HUES6 (cell line): ENCODE results near the gene OASL.
"Not testable (repeated sequence)": the region's sequence is repeated elsewhere in the genome, so short reads cannot be mapped to it uniquely, and the experiment has no call there.

Experiments used
- H3K27ac ChIP-seq: 2 replicates; pipeline ENCODE4 v1.7.0; 2013; ENCODE audit warnings: low read depth, mild to moderate bottlenecking, low read length, inconsistent platforms
- H3K27me3 ChIP-seq: 2 replicates; pipeline ENCODE4 v1.6.1; 2013; ENCODE audit warnings: low read length; ENCODE audit not compliant: control insufficient read depth, insufficient read depth
- H3K36me3 ChIP-seq: 2 replicates; pipeline ENCODE4 v1.6.1; 2013; ENCODE audit warnings: low read length; ENCODE audit not compliant: control insufficient read depth, insufficient read depth
- H3K4me1 ChIP-seq: 2 replicates; pipeline ENCODE4 v1.6.1; 2013; ENCODE audit warnings: low read length; ENCODE audit not compliant: control insufficient read depth, insufficient read depth
- H3K4me3 ChIP-seq: 2 replicates; pipeline ENCODE4 v1.5.1; 2013; ENCODE audit warnings: low read depth, low read length
- H3K9ac ChIP-seq: one replicate; pipeline ENCODE4 v1.6.1; 2013; ENCODE audit warnings: mild to moderate bottlenecking, low read length
- H3K9me3 ChIP-seq: 2 replicates; pipeline ENCODE4 v1.6.1; 2013; ENCODE audit warnings: low read depth, low read length; ENCODE audit not compliant: control insufficient read depth, insufficient read depth

The OASL gene

GRCh38 chr12:121038861-121039668 lies at the start of gene OASL:
OASL (minus strand) TSS chr12:121039246; CDS start chr12:121038971, 275 bp downstream.
- H3K27me3 ChIP-seq: no peaks in the 10 kb centered on the region; the same call in 1 of the 2 replicates
- no peaks in the 10 kb centered on the region for H3K9me3 ChIP-seq
- H3K4me1 ChIP-seq: no peaks in the 10 kb centered on the region
- H3K9ac ChIP-seq: no peak within 1 kb of the TSS
- H3K4me3 ChIP-seq: no peak within 1 kb of the TSS
- H3K27ac ChIP-seq: no peak within 1 kb of the TSS
- H3K36me3 ChIP-seq: no peaks in the 10 kb centered on the region

- H3K4me3 ChIP-seq: no peak overlapping the region
- H3K27me3 ChIP-seq: no peaks in the 10 kb centered on the region
- H3K4me1 ChIP-seq: 0 out of 2 replicates have a peak, but pooled peaks cover 4% of the 10 kb centered on the region
- H3K9me3 ChIP-seq: peaks cover 4% of the 10 kb centered on the region; the same call in 1 of the 2 replicates
- no peaks in the 10 kb centered on the region for H3K36me3 ChIP-seq
- H3K9ac ChIP-seq: no peak overlapping the region
- no peak overlapping the region for H3K27ac ChIP-seq
These were observed 49.1 kb upstream of the OASL start for GRCh38 chr12:121088195-121088585.

GRCh38 chr12:121087467-121088194 lies 48.6 kb upstream of the OASL start:
- Histone ChIP-seq H3K27ac (no peak overlapping the region), H3K4me3 (no peak overlapping the region), H3K36me3 (no peaks in the 10 kb centered on the region), H3K4me1 (0 out of 2 replicates have a peak, but pooled peaks cover 4% of the 10 kb centered on the region), H3K27me3 (no peaks in the 10 kb centered on the region), H3K9me3 (peaks cover 4% of the 10 kb centered on the region; the same call in 1 of the 2 replicates), H3K9ac (no peak overlapping the region)

- Histone ChIP-seq H3K9ac (no peak overlapping the region), H3K27ac (no peak overlapping the region), H3K9me3 (peaks cover 4% of the 10 kb centered on the region; the same call in 1 of the 2 replicates), H3K27me3 (no peaks in the 10 kb centered on the region), H3K4me1 (0 out of 2 replicates have a peak, but pooled peaks cover 4% of the 10 kb centered on the region), H3K36me3 (no peaks in the 10 kb centered on the region), H3K4me3 (no peak overlapping the region)
These were observed 47.8 kb upstream of the OASL start for GRCh38 chr12:121086781-121087295.

GRCh38 chr12:121085506-121086353 lies 46.7 kb upstream of the OASL start:
- H3K27ac ChIP-seq: no peak overlapping the region
- H3K9ac ChIP-seq: no peak overlapping the region
- H3K9me3 ChIP-seq: peaks cover 4% of the 10 kb centered on the region; the same call in 1 of the 2 replicates
- H3K4me3 ChIP-seq: no peak overlapping the region
- H3K4me1 ChIP-seq: no peaks in the 10 kb centered on the region
- no peaks in the 10 kb centered on the region for H3K27me3 ChIP-seq
- H3K36me3 ChIP-seq: no peaks in the 10 kb centered on the region

- Histone ChIP-seq H3K9me3 (peaks cover 4% of the 10 kb centered on the region; the same call in 1 of the 2 replicates), H3K36me3 (no peaks in the 10 kb centered on the region), H3K4me1 (no peaks in the 10 kb centered on the region), H3K9ac (no peak overlapping the region), H3K27me3 (no peaks in the 10 kb centered on the region), H3K27ac (no peak overlapping the region), H3K4me3 (no peak overlapping the region)
These were observed 46.0 kb upstream of the OASL start for GRCh38 chr12:121085069-121085468.

- H3K4me3 ChIP-seq: no peak overlapping the region
- no peaks in the 10 kb centered on the region for H3K4me1 ChIP-seq
- H3K27ac ChIP-seq: no peak overlapping the region
- H3K9me3 ChIP-seq: peaks cover 4% of the 10 kb centered on the region; the same call in 1 of the 2 replicates
- no peaks in the 10 kb centered on the region for H3K36me3 ChIP-seq
- H3K27me3 ChIP-seq: no peaks in the 10 kb centered on the region
- H3K9ac ChIP-seq: no peak overlapping the region
These were observed 45.2 kb upstream of the OASL start for GRCh38 chr12:121084229-121084628.

- no peak overlapping the region for H3K27ac ChIP-seq
- H3K36me3 ChIP-seq: no peaks in the 10 kb centered on the region
- H3K9ac ChIP-seq: no peak overlapping the region
- no peaks in the 10 kb centered on the region for H3K27me3 ChIP-seq
- H3K9me3 ChIP-seq: peaks cover 6% of the 10 kb centered on the region; the same call in 1 of the 2 replicates
- no peaks in the 10 kb centered on the region for H3K4me1 ChIP-seq
- no peak overlapping the region for H3K4me3 ChIP-seq
These were observed 41.9 kb upstream of the OASL start for GRCh38 chr12:121080909-121081308.

GRCh38 chr12:121079736-121080272 lies 40.8 kb upstream of the OASL start:
- Histone ChIP-seq H3K4me1 (no peaks in the 10 kb centered on the region), H3K9ac (no peak overlapping the region)

GRCh38 chr12:121077440-121077839 lies 38.4 kb upstream of the OASL start:
- H3K9me3 ChIP-seq: peaks cover 18% of the 10 kb centered on the region
- not testable (repeated sequence) for H3K9ac ChIP-seq, H3K4me3 ChIP-seq, H3K27ac ChIP-seq, H3K27me3 ChIP-seq, H3K36me3 ChIP-seq, H3K4me1 ChIP-seq

More at GRCh38 chr12:121079736-121080272, 40.8 kb upstream of the OASL start:
- no peaks in the 10 kb centered on the region for H3K27me3 ChIP-seq
- no peak overlapping the region for H3K27ac ChIP-seq
- H3K9me3 ChIP-seq: peaks cover 10% of the 10 kb centered on the region; the same call in 1 of the 2 replicates
- no peaks in the 10 kb centered on the region for H3K36me3 ChIP-seq
- H3K4me3 ChIP-seq: no peak overlapping the region
